ENCODE measurements around the gene SIRT4. TPM values are rescaled to one million over a fixed set of nuclear protein-coding genes. Genes with fewer than 3 reads are reported as not detected.

Gene SIRT4
- total and polyA plus RNA-seq, 2 of the 4 experiments (the other 2 are of a cell fraction), result 0.87 to 2.0 TPM

DNA sequence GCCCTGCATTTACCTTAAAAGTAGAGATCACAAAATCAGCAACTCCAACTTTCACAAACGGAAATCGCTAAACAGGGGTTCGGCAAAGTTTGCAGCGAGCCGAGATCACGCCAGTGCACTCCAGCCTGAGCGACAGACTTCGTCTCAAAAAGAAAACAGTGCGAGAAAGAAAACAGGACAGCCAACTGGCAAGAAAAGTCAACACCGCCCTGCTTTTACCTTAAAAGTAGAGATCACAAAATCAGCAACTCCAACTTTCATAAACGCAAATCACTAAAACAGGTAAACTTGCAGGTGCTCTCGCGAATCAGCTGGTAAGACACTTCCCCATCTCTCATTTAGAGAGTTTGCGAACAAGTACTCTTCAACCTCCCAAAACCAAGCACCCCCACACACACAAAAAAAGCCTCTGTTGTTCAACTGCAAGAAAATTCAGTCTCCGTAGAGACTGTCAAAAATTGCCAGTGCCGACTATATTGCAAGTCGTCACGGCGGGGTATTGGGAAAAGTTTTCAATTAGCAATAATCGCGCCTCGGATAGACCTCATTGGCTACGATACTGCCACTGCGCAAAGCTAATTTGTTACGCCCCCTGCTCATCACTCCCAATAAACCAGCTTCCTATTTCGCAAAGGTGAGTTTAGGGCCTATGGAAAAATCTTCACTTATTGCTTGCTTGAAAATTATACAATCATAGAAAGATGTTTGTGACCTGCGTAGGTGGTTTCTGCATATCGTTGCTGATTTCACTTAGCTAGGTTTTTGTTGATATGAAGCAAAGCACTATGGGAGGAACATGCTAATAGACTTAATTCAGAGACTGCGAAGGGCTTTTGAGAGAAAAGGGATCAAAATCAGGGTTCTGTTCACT is 9.2 kb upstream of the SIRT4 start, which contains the start of gene RNU4-1:
TSS of gene RNU4-1 (minus strand) at position 577 of the 871 bp plus-strand sequence.
- Histone ChIP-seq H2AK9ac (replicated peaks; ENCODE audit: low read depth, low read length, poor library complexity) (no peak within 1 kb of the TSS), H4K91ac (ENCODE audit: insufficient read depth, low read depth, low read length) (peak within 1 kb of the TSS; percentile 87), H2AK5ac (ENCODE audit: low read depth, low read length) (no peak within 1 kb of the TSS), H2BK15ac (ENCODE audit: low read depth, low read length) (no peak within 1 kb of the TSS), H3K23ac (ENCODE audit: low read depth, low read length) (peak within 1 kb of the TSS; percentile 77), H2BK5ac (ENCODE audit: low read depth, low read length, poor library complexity, severe bottlenecking) (peak within 1 kb of the TSS; percentile 100), H3K18ac (ENCODE audit: low read depth, low read length) (peak within 1 kb of the TSS; percentile 98), H3K36me3 (ENCODE audit: control insufficient read depth, insufficient read depth, low read length) (no peaks in the 10 kb centered on the region), H3K4me2 (ENCODE audit: low read depth, low read length) (peak within 1 kb of the TSS; percentile 84), H3K79me1 (ENCODE audit: low read depth in 1 of 2, low read length in 2 of 2) (no peaks in the 10 kb centered on the region), H3K4me3 (ENCODE audit: insufficient read depth, low read depth, low read length) (peak within 1 kb of the TSS; percentile 56), H4K20me1 (ENCODE audit: insufficient read depth, low read length) (peaks cover 20% of the 10 kb centered on the region), H3K9ac (ENCODE audit: low read depth, low read length) (peak within 1 kb of the TSS; percentile 98), H3K27ac (ENCODE audit: insufficient read depth, low read length) (peak within 1 kb of the TSS; percentile 93), H3K56ac (ENCODE audit: extremely low read depth, insufficient read depth, low read length) (peak within 1 kb of the TSS; percentile 100), H3K4me1 (ENCODE audit: control insufficient read depth, insufficient read depth, low read length) (0 out of 2 replicates have a peak, but pooled peaks cover 5% of the 10 kb centered on the region), H2AFZ (replicated peaks; ENCODE audit: low read length, poor library complexity) (peak within 1 kb of the TSS; percentile 91), H4K5ac (ENCODE audit: low read depth, low read length) (peak within 1 kb of the TSS; percentile 95), H2BK20ac (ENCODE audit: low read depth, low read length) (peak within 1 kb of the TSS; percentile 93), H3K4ac (ENCODE audit: low read depth, low read length) (peak within 1 kb of the TSS; percentile 100), H3K14ac (replicated peaks; ENCODE audit: low read depth, low read length) (peak within 1 kb of the TSS; percentile 63), H4K8ac (ENCODE audit: low read depth in 2 of 2, low read length in 2 of 2) (peak within 1 kb of the TSS; percentile 58 to 88), H2BK120ac (ENCODE audit: low read depth, low read length) (peak within 1 kb of the TSS; percentile 100), H3K9me3 (ENCODE audit: control insufficient read depth, insufficient read depth, low read length) (no peaks in the 10 kb centered on the region), H3K9me1 (ENCODE audit: insufficient read depth, low read length) (peaks cover 4% of the 10 kb centered on the region; the same call in 1 of the 2 replicates), H3K27me3 (ENCODE audit: control insufficient read depth, insufficient read depth, low read length) (no peaks in the 10 kb centered on the region)
- intact Hi-C loops (cut with micrococcal nuclease) (no loop called here), in situ Hi-C loops (cut with MboI; ENCODE audit: low sequenced_read_pairs) (no loop called here), dilution Hi-C loops (cut with HindIII; ENCODE audit: low sequenced_read_pairs, unreplicated experiment) (no loop called here)
- ChIA-PET CTCF (interaction anchor here (1.6 kb wide), 1 partner anchor 9 kb away, joined by 11 read pairs; the partner anchor contains the start of gene SIRT4), POLR2A (ENCODE audit: unreplicated experiment) (interaction anchor here (0.5 to 3.2 kb wide), 14 partner anchors 9 to 294 kb away, joined by 3 to 45 read pairs (median 4); partner anchors contain the start of genes PXN, RPLP0 and SIRT4)
- DNase-seq (peak; percentile 97), ATAC-seq (ENCODE audit: low read depth) (peak; percentile 53)
- no peak for TF ChIP-seq FOS (IDR thresholded peaks at IDR 0.05; ENCODE audit: low read depth, low read length)
- peak; percentile 100 for TF ChIP-seq POLR2A (IDR thresholded peaks at IDR 0.05; ENCODE audit: low read depth, low read length)
- peak; percentile 40; the same call in 1 of the 2 replicates for TF ChIP-seq MAZ (IDR thresholded peaks at IDR 0.05; ENCODE audit: borderline replicate concordance, low read depth, low read length)
- TF ChIP-seq, protein P1, sequence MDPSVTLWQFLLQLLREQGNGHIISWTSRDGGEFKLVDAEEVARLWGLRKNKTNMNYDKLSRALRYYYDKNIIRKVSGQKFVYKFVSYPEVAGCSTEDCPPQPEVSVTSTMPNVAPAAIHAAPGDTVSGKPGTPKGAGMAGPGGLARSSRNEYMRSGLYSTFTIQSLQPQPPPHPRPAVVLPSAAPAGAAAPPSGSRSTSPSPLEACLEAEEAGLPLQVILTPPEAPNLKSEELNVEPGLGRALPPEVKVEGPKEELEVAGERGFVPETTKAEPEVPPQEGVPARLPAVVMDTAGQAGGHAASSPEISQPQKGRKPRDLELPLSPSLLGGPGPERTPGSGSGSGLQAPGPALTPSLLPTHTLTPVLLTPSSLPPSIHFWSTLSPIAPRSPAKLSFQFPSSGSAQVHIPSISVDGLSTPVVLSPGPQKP (IDR thresholded peaks at IDR 0.05; ENCODE audit: borderline replicate concordance, low read depth, low read length), result no peak
- 0 out of 2 replicates have a peak, but pooled peaks have one; percentile 19 for TF ChIP-seq NFE2L2 (IDR thresholded peaks at IDR 0.05; ENCODE audit: low read depth, low read length)
- TF ChIP-seq CHD1 (IDR thresholded peaks at IDR 0.05; ENCODE audit: low read depth, low read length), result peak; percentile 86; the same call in 1 of the 2 replicates
- TF ChIP-seq CEBPB (IDR thresholded peaks at IDR 0.05; ENCODE audit: low read depth, low read length), result peak; percentile 52; the same call in 1 of the 2 replicates
- no peak for TF ChIP-seq SMC3 (IDR thresholded peaks at IDR 0.05; ENCODE audit: low read depth, low read length)
- peak; percentile 19; the same call in 1 of the 2 replicates for TF ChIP-seq BHLHE40 (IDR thresholded peaks at IDR 0.05; ENCODE audit: low read depth, low read length)
- BruUV-seq (replicated peaks), result no TSS peak
- 0% methylated on average over 8 of the region's 29 CpGs; no CpG with 5 or more reads in 1 of the 2 experiments for WGBS, 2 experiments (ENCODE audit: extremely low coverage in 2 of 2, insufficient read length in 1 of 2)
